Osteocyte (in vitro differentiated cells): Measurements from ENCODE around the gene LRRC63. TPM values are rescaled to one million over a fixed set of nuclear protein-coding genes. Genes with fewer than 3 reads are reported as not detected.
"Not testable (repeated sequence)": the region's sequence is repeated elsewhere in the genome, so short reads cannot be mapped to it uniquely, and the experiment has no call there.

Experiments
- DNase-seq: peaks from one replicate; pipeline ENCODE4 v3.0.0; 2021; ENCODE audit warnings: mixed read lengths; ENCODE audit not compliant: unreplicated experiment; ENCODE audit errors: extremely low spot score
- H3K27ac Mint-ChIP-seq: one replicate; pipeline ENCODE4 v1.8.0; 2021; ENCODE audit warnings: mild to moderate bottlenecking, mixed read lengths; ENCODE audit not compliant: unreplicated experiment
- H3K27me3 Mint-ChIP-seq: one replicate; pipeline ENCODE4 v1.8.0; 2021; ENCODE audit warnings: mixed read lengths; ENCODE audit not compliant: unreplicated experiment
- H3K36me3 Mint-ChIP-seq: one replicate; pipeline ENCODE4 v1.8.0; 2021; ENCODE audit warnings: mixed read lengths; ENCODE audit not compliant: unreplicated experiment
- H3K4me1 Mint-ChIP-seq: one replicate; pipeline ENCODE4 v1.8.0; 2021; ENCODE audit warnings: mixed read lengths; ENCODE audit not compliant: unreplicated experiment
- H3K4me3 Mint-ChIP-seq: one replicate; pipeline ENCODE4 v1.8.0; 2021; ENCODE audit warnings: mild to moderate bottlenecking, moderate library complexity, mixed read lengths; ENCODE audit not compliant: unreplicated experiment
- H3K9me3 Mint-ChIP-seq: one replicate; pipeline ENCODE4 v1.8.0; 2021; ENCODE audit warnings: mixed read lengths; ENCODE audit not compliant: unreplicated experiment
- long read RNA-seq: library from polyadenylated mRNA; unstranded; transcript quantifications from one replicate; pipeline ENCODE4 v2.0.0, GENCODE V29; 2021
- total RNA-seq: library from RNA; stranded (reverse); gene quantifications from 2 replicates; pipeline ENCODE4 v1.2.1, GENCODE V29; 2021
- TF ChIP-seq, protein P1 (sequence below): fragments of 200-600 bp; sonication (generic); IDR thresholded peaks from 2 replicates; pipeline ENCODE4 v1.5.0; 2021; ENCODE audit warnings: antibody characterized with exemption, mild to moderate bottlenecking, moderate library complexity

Gene LRRC63, protein sequence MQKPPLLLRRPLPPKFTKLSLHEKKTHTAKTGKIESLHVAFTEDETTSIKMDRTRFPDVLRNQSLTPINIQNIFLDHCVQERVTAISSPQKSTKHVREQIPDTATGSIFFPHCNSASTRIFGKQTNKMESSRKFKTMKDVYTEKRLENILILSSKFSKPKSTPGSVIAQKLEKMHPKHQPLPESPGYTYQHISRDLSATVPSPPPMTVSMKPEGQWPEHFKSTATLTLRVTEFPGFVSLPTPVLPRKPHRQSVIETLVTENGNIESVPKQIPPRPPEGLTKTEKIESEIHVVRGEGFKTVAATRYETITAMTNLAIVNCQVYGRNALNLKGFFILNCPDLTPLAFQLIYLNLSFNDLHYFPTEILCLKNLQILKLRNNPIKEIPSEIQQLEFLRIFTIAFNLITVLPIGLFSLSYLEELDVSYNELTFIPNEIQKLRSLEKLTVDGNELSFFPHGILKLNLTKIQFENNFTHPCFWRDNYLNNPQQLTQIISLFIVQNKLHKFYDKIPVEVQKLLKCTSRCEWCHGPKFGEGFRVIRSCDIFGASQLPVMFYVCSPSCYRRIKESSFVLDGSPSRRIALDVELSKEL
- total RNA-seq: not detected in 2 replicates
- long read RNA-seq: 0 reads

DNA sequence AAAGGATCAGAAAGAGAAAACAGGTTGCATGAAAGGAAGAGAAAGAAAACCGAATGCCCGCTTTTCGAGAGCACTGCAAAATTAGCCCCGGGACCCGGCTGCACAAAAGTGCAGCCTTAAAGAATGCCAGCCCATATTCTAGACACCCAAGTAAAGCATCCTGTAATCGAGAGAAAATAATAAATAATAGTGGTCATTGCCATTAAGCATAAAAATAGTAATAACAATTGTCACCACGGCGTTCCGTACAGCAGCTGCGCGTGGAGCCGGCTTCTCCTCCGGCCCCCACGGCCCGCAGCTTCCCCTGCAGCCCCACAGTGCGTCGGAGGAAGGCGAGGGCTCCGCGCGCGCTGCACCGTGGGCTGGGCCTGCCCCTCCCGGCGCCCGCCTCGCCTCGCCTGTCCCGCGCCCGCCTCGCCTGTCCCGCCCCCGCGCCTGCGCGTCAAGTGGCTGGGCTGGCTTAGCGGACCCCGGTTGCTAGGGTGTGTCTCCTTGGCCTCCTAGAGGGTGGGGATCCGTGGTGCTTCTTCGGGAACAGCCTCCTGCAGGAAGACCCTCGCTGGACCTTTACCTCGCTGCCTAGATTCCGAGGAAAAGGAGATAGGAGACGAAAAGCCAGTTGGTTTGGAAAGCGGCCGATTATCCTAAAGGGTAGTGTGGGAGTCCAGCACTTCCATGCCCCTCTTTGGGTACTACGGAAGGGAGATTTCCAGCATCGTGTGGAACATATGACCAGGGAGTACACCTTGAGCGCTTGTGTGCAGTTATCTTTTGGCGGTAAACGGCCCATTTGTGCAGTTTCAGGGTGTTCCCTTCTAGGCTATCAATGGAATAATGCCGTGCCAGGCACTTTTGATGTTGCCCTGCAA is at the start of gene LRRC63:
Gene LRRC63 (plus strand): TSS at position 446 of the 869 bp plus-strand sequence. CDS start 1,107 bp downstream, outside the sequence.
- H3K4me3 Mint-ChIP-seq: peak within 1 kb of the TSS; percentile 74
- peaks cover 32% of the 10 kb centered on the region for H3K27me3 Mint-ChIP-seq
- no peaks in the 10 kb centered on the region for H3K36me3 Mint-ChIP-seq
- H3K9me3 Mint-ChIP-seq: no peaks in the 10 kb centered on the region
- peaks cover 5% of the 10 kb centered on the region for H3K4me1 Mint-ChIP-seq
- no peak within 1 kb of the TSS for H3K27ac Mint-ChIP-seq
- TF ChIP-seq, protein P1, sequence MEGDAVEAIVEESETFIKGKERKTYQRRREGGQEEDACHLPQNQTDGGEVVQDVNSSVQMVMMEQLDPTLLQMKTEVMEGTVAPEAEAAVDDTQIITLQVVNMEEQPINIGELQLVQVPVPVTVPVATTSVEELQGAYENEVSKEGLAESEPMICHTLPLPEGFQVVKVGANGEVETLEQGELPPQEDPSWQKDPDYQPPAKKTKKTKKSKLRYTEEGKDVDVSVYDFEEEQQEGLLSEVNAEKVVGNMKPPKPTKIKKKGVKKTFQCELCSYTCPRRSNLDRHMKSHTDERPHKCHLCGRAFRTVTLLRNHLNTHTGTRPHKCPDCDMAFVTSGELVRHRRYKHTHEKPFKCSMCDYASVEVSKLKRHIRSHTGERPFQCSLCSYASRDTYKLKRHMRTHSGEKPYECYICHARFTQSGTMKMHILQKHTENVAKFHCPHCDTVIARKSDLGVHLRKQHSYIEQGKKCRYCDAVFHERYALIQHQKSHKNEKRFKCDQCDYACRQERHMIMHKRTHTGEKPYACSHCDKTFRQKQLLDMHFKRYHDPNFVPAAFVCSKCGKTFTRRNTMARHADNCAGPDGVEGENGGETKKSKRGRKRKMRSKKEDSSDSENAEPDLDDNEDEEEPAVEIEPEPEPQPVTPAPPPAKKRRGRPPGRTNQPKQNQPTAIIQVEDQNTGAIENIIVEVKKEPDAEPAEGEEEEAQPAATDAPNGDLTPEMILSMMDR: no peak
- DNase-seq: peak; percentile 88

GRCh38 chr13:46162741-46163140 is 49.0 kb upstream of the LRRC63 start:
- not testable (repeated sequence) for H3K4me3 Mint-ChIP-seq, H3K36me3 Mint-ChIP-seq, H3K4me1 Mint-ChIP-seq, DNase-seq, H3K9me3 Mint-ChIP-seq, H3K27ac Mint-ChIP-seq
- peaks cover 18% of the 10 kb centered on the region for H3K27me3 Mint-ChIP-seq

DNA sequence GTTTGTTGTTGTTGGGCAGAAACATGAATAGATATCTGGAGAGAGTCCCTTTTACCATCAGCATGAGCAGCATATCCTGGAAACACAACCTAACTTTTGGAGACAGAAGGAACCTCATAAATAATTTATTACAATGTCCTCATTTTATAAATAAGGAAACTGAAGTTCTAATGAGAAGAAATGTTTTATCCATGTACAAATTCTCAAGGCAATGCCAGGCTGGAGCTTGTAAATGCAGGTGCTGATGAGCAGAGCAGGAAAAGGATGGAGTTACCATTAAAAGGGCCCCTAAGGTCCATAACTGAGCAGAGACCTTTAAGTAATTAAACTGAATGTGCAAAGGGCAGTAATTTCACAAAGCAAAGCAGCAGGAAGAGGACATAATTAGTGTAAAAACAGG is 47.1 kb upstream of the LRRC63 start:
- peaks cover 4% of the 10 kb centered on the region for H3K4me1 Mint-ChIP-seq
- H3K36me3 Mint-ChIP-seq: no peaks in the 10 kb centered on the region
- H3K9me3 Mint-ChIP-seq: no peaks in the 10 kb centered on the region
- no peak overlapping the region for H3K27ac Mint-ChIP-seq
- no peak overlapping the region for H3K4me3 Mint-ChIP-seq
- peaks cover 12% of the 10 kb centered on the region for H3K27me3 Mint-ChIP-seq
- TF ChIP-seq, protein P1: no peak
- DNase-seq: no peak

DNA sequence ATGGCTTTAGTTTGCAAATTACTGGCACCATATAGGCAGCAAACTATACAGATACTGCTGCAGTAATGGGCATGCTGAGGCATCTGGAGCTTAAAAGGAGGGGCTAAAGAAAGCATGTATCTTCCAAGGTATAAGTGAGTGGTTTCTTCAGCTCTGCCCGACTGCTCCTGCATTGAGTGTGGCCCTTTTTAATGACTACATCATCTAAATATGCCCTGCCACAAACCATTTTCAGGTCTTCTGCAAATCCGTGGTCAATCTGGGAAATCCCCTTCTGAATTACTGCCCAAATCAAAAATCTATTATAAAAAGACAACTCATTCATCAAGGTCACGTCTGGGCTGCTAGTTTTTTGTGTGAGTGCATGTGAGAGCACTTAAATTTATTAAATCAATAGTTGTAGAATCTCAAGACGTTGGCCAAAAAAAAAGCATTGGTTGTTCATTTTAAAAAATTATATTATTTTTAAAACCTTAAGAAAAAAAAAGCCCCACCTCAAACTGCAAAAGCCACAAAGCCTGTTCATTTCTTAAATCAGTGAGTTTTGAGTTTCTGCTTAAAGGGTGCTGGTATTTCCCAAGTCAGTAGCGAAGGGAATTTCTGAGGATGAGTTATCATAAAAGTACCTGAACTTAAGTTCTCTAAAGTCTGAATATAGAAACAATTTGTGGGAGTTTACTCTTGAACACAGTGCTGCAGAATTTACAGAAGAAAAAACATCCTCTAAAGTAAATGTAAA is 46.1 kb upstream of the LRRC63 start:
- no peaks in the 10 kb centered on the region for H3K9me3 Mint-ChIP-seq
- peaks cover 5% of the 10 kb centered on the region for H3K4me1 Mint-ChIP-seq
- TF ChIP-seq, protein P1: no peak
- no peak for DNase-seq
- H3K36me3 Mint-ChIP-seq: no peaks in the 10 kb centered on the region
- peaks cover 10% of the 10 kb centered on the region for H3K27me3 Mint-ChIP-seq
- no peak overlapping the region for H3K4me3 Mint-ChIP-seq
- H3K27ac Mint-ChIP-seq: no peak overlapping the region

DNA sequence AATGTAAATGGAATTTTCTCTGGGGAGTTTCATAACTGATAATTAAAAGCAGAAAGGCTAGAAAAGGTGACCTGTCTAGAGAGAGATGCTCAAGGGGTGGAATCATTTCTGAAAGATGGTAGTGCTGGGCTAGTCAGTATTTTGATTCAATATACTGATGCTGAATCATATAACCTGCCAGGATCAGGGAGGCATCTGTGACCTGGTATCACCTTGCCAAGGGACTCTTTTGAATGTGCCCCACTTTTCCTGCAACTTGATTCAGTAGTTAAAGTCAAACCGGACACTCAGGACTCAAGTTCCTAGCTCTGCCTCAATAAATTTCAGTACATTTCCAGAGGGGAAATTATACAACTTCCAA is 45.5 kb upstream of the LRRC63 start:
- no peak overlapping the region for H3K4me3 Mint-ChIP-seq
- peaks cover 8% of the 10 kb centered on the region for H3K4me1 Mint-ChIP-seq
- peaks cover 10% of the 10 kb centered on the region for H3K27me3 Mint-ChIP-seq
- TF ChIP-seq, protein P1: no peak
- H3K36me3 Mint-ChIP-seq: no peaks in the 10 kb centered on the region
- H3K9me3 Mint-ChIP-seq: no peaks in the 10 kb centered on the region
- no peak overlapping the region for H3K27ac Mint-ChIP-seq
- no peak for DNase-seq
